GM21528 (cell line): ENCODE data around the gene SLC25A48.
"Not testable (repeated sequence)": the region's sequence is repeated elsewhere in the genome, so short reads cannot be mapped to it uniquely, and the experiment has no call there.

Experiments
- ATAC-seq: cut with Tn5 transposase; IDR thresholded peaks from one replicate; pipeline ENCODE4 v1.9.1; 2021; ENCODE audit warnings: mild to moderate bottlenecking, moderate library complexity; ENCODE audit not compliant: unreplicated experiment, low FRiP score

SLC25A48 gene

GRCh38 chr5:135829179-135829578 lies 5.3 kb upstream of the SLC25A48 start:
- no peak for ATAC-seq

GRCh38 chr5:135829681-135830383 lies 4.6 kb upstream of the SLC25A48 start:
- ATAC-seq, result no peak

GRCh38 chr5:135830384-135830700 lies 4.1 kb upstream of the SLC25A48 start:
- ATAC-seq, result no peak

- no peak for ATAC-seq
These were observed 3.6 kb upstream of the SLC25A48 start for GRCh38 chr5:135830876-135831275.

- ATAC-seq, result no peak
These were observed 3.0 kb upstream of the SLC25A48 start for GRCh38 chr5:135831439-135831838.

GRCh38 chr5:135831851-135832555 lies 2.5 kb upstream of the SLC25A48 start:
- ATAC-seq, result no peak

- ATAC-seq, result no peak
These were observed 1.2 kb upstream of the SLC25A48 start for GRCh38 chr5:135832941-135833920.

- ATAC-seq, result peak; percentile 11
These were observed 363 bp upstream of the SLC25A48 start for GRCh38 chr5:135833961-135834638.

GRCh38 chr5:135835766-135836165 lies 1.3 kb downstream of the SLC25A48 start:
- no peak for ATAC-seq

- ATAC-seq, result not testable (repeated sequence)
These were observed 3.9 kb downstream of the SLC25A48 start for GRCh38 chr5:135838395-135838794.

GRCh38 chr5:135839566-135839965 lies 5.1 kb downstream of the SLC25A48 start:
- no peak for ATAC-seq

- no peak for ATAC-seq
These were observed 6.5 kb downstream of the SLC25A48 start for GRCh38 chr5:135840959-135841358.

GRCh38 chr5:135842737-135843136 lies 8.3 kb downstream of the SLC25A48 start:
- ATAC-seq, result no peak

- ATAC-seq, result no peak
These were observed 9.3 kb downstream of the SLC25A48 start for GRCh38 chr5:135843571-135844337.

GRCh38 chr5:135846311-135846710 lies 11.8 kb downstream of the SLC25A48 start:
- no peak for ATAC-seq

GRCh38 chr5:135847976-135848375 lies 13.5 kb downstream of the SLC25A48 start:
- ATAC-seq, result no peak

GRCh38 chr5:135850231-135850630 lies 15.8 kb downstream of the SLC25A48 start:
- no peak for ATAC-seq

- no peak for ATAC-seq
These were observed 16.2 kb downstream of the SLC25A48 start for GRCh38 chr5:135850671-135851070.

- no peak for ATAC-seq
These were observed 16.9 kb downstream of the SLC25A48 start for GRCh38 chr5:135851186-135851914.
